Measurements from ENCODE around the gene OTUD7B. TPM values are rescaled to one million over a fixed set of nuclear protein-coding genes. Genes with fewer than 3 reads are reported as not detected.

Gene OTUD7B
- total and polyA plus RNA-seq, 4 donors, result 6.3 to 41.2 (median 21.5) TPM

Other genes with a start within 250 kb of the OTUD7B start
- 10 to 100 TPM; 15.9 to 45.0 TPM for gene FCGR1A, start 228.0 kb downstream of the OTUD7B start, total RNA-seq
- gene FCGR1A, start 228.0 kb downstream of the OTUD7B start, polyA plus RNA-seq, result 10 to 100 TPM; 12.5 to 25.2 TPM
- gene BOLA1, start 111.2 kb downstream of the OTUD7B start, total RNA-seq, result 10 to 100 TPM in 1 of 2 donors, 1 to 10 TPM in 1; 8.7 to 14.0 TPM
- 10 to 100 TPM; 22.3 to 26.6 TPM for gene BOLA1, start 111.2 kb downstream of the OTUD7B start, polyA plus RNA-seq
- 10 to 100 TPM; 16.9 to 20.5 TPM for gene SV2A, start 92.9 kb downstream of the OTUD7B start, total RNA-seq
- gene SV2A, start 92.9 kb downstream of the OTUD7B start, polyA plus RNA-seq, result 10 to 100 TPM in 1 of 2 donors, 1 to 10 TPM in 1; 4.3 to 13.0 TPM
- 10 to 100 TPM; 37.3 to 42.6 TPM for gene SF3B4, start 82.9 kb downstream of the OTUD7B start, total RNA-seq
- 10 to 100 TPM; 18.8 to 37.5 TPM for gene SF3B4, start 82.9 kb downstream of the OTUD7B start, polyA plus RNA-seq
- gene MTMR11, start 73.8 kb downstream of the OTUD7B start, total RNA-seq, result 10 to 100 TPM; 42.3 to 55.4 TPM
- gene MTMR11, start 73.8 kb downstream of the OTUD7B start, polyA plus RNA-seq, result 10 to 100 TPM; 19.3 to 59.1 TPM
- gene VPS45, start 57.0 kb upstream of the OTUD7B start, total RNA-seq, result 10 to 100 TPM; 52.6 to 58.2 TPM
- 10 to 100 TPM; 19.7 to 39.7 TPM for gene VPS45, start 57.0 kb upstream of the OTUD7B start, polyA plus RNA-seq
- gene PLEKHO1, start 139.2 kb upstream of the OTUD7B start, total RNA-seq, result 100 to 1,000 TPM in 1 of 2 donors, 10 to 100 TPM in 1; 90.6 to 146 TPM
- 100 to 1,000 TPM in 1 of 2 donors, 10 to 100 TPM in 1; 56.6 to 146 TPM for gene PLEKHO1, start 139.2 kb upstream of the OTUD7B start, polyA plus RNA-seq
- 10 to 100 TPM; 32.9 to 37.1 TPM for gene ANP32E, start 225.4 kb upstream of the OTUD7B start, total RNA-seq
- 10 to 100 TPM; 24.6 to 44.8 TPM for gene ANP32E, start 225.4 kb upstream of the OTUD7B start, polyA plus RNA-seq
- not detected for gene CA14, start 247.0 kb upstream of the OTUD7B start, total RNA-seq
- gene CA14, start 247.0 kb upstream of the OTUD7B start, polyA plus RNA-seq, result not detected